ENCODE results near the gene TP73.

- no peak for TF ChIP-seq CTCF (IDR thresholded peaks at IDR 0.05; ENCODE audit: low read depth, low read length, poor library complexity, severe bottlenecking)
- TF ChIP-seq EZH2phosphoT487 (IDR thresholded peaks at IDR 0.05; ENCODE audit: borderline replicate concordance, low read length) = no peak
Observed at GRCh38 chr1:3774946-3775489, 122.7 kb downstream of the TP73 start.

Measured in DOHH2 (cell line).